ENCODE results near the gene AURKB.
"Not testable (repeated sequence)": the region's sequence is repeated elsewhere in the genome, so short reads cannot be mapped to it uniquely, and the experiment has no call there.

DNA sequence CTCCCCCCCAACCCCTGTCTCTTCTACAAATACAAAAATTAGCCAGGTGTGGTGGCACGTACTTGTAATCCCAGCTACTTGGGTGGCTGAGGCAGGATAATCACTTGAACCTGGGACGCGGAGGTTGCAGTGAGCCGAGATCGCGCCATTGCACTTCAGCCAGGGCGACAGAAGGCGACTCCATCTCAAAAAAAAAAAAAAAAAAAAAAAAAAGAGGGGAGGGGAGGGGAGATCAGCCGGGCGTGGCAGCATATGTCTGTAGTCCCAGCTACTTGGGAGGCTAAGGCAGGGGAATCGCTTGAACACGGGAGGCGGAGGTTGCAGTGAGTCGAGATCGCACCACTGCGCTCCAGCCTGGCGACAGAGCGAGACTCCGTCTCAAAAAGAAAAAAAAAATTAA, 40.2 kb downstream of the AURKB start:
- TF ChIP-seq, protein P1, sequence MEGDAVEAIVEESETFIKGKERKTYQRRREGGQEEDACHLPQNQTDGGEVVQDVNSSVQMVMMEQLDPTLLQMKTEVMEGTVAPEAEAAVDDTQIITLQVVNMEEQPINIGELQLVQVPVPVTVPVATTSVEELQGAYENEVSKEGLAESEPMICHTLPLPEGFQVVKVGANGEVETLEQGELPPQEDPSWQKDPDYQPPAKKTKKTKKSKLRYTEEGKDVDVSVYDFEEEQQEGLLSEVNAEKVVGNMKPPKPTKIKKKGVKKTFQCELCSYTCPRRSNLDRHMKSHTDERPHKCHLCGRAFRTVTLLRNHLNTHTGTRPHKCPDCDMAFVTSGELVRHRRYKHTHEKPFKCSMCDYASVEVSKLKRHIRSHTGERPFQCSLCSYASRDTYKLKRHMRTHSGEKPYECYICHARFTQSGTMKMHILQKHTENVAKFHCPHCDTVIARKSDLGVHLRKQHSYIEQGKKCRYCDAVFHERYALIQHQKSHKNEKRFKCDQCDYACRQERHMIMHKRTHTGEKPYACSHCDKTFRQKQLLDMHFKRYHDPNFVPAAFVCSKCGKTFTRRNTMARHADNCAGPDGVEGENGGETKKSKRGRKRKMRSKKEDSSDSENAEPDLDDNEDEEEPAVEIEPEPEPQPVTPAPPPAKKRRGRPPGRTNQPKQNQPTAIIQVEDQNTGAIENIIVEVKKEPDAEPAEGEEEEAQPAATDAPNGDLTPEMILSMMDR (IDR thresholded peaks at IDR 0.05) = not testable (repeated sequence)
- TF ChIP-seq POLR2A (IDR thresholded peaks at IDR 0.05) = not testable (repeated sequence)
